ENCODE measurements around the gene NISCH. TPM values are rescaled to one million over a fixed set of nuclear protein-coding genes. Genes with fewer than 3 reads are reported as not detected.

The NISCH gene
- total RNA-seq, 1 donor from 2014 or later, result 44.3 TPM

DNA sequence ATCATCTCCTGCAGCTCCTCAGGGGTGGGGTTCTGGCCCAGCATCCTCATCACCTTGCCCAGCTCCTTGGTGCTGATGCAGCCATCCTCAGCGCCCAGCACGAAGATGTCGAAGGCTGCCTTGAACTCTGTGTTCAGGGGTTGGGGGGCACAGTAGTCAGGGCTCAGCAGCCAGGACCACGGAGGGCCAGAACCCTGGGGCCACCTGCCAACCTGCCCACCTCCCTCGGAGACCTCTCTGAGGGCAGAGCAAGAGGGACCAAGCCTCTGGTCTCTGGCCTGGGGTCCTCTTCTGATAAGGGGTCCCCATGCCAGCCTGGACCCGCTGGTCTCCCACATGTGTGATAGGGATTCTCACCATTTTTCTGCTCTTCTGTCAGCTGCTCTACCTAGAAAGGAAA, 3.3 kb upstream of the NISCH start:
- Histone ChIP-seq H3K27ac (replicated peaks) (peak overlapping the region; percentile 97), H3K4me1 (peaks cover 52% of the 10 kb centered on the region), H3K9me3 (replicated peaks) (no peaks in the 10 kb centered on the region), H3K36me3 (peaks cover 22% of the 10 kb centered on the region), H3K4me3 (peak overlapping the region; percentile 86), H3K27me3 (ENCODE audit: low read depth) (no peaks in the 10 kb centered on the region)
- no peak for DNase-seq
- TF ChIP-seq CTCF (IDR thresholded peaks at IDR 0.05; ENCODE audit: borderline replicate concordance), result no peak
- intact Hi-C loops (cut with micrococcal nuclease), result no loop called here

- H3K36me3 ChIP-seq, result peaks cover 22% of the 10 kb centered on the region
- H3K4me3 ChIP-seq, result peak overlapping the region; percentile 86
- peak overlapping the region; percentile 97 for H3K27ac ChIP-seq (replicated peaks)
- H3K27me3 ChIP-seq (ENCODE audit: low read depth), result no peaks in the 10 kb centered on the region
- H3K4me1 ChIP-seq, result peaks cover 57% of the 10 kb centered on the region
- TF ChIP-seq CTCF (IDR thresholded peaks at IDR 0.05; ENCODE audit: borderline replicate concordance), result no peak
- intact Hi-C loops (cut with micrococcal nuclease), result no loop called here
- no peaks in the 10 kb centered on the region for H3K9me3 ChIP-seq (replicated peaks)
- peak; percentile 81 for DNase-seq
Measured at GRCh38 chr3:52452570-52453221, 2.7 kb upstream of the NISCH start.

GRCh38 chr3:52453496-52454249, 1.7 kb upstream of the NISCH start, which contains the start of gene TNNC1:
TSS of gene TNNC1 (minus strand) at chr3:52454041. CDS start at chr3:52454015, 26 bp downstream.
- Histone ChIP-seq H3K27me3 (ENCODE audit: low read depth) (no peaks in the 10 kb centered on the region), H3K27ac (replicated peaks) (peak within 1 kb of the TSS; percentile 97), H3K9me3 (replicated peaks) (no peaks in the 10 kb centered on the region), H3K4me3 (peak within 1 kb of the TSS; percentile 86), H3K36me3 (peaks cover 32% of the 10 kb centered on the region), H3K4me1 (peaks cover 58% of the 10 kb centered on the region)
- intact Hi-C loops (cut with micrococcal nuclease), result no loop called here
- TF ChIP-seq CTCF (IDR thresholded peaks at IDR 0.05; ENCODE audit: borderline replicate concordance), result no peak
- peak; percentile 70 for DNase-seq

GRCh38 chr3:52454250-52454937, 1.0 kb upstream of the NISCH start:
- DNase-seq, result peak; percentile 56
- Histone ChIP-seq H3K4me3 (peak overlapping the region; percentile 86), H3K4me1 (peaks cover 56% of the 10 kb centered on the region), H3K36me3 (peaks cover 39% of the 10 kb centered on the region), H3K27ac (replicated peaks) (peak overlapping the region; percentile 97), H3K9me3 (replicated peaks) (no peaks in the 10 kb centered on the region), H3K27me3 (ENCODE audit: low read depth) (no peaks in the 10 kb centered on the region)
- intact Hi-C loops (cut with micrococcal nuclease), result no loop called here
- TF ChIP-seq CTCF (IDR thresholded peaks at IDR 0.05; ENCODE audit: borderline replicate concordance), result no peak

- H3K4me3 ChIP-seq, result peak overlapping the region; percentile 86
- H3K27me3 ChIP-seq (ENCODE audit: low read depth), result no peaks in the 10 kb centered on the region
- peak overlapping the region; percentile 97 for H3K27ac ChIP-seq (replicated peaks)
- DNase-seq, result no peak
- no peaks in the 10 kb centered on the region for H3K9me3 ChIP-seq (replicated peaks)
- peaks cover 51% of the 10 kb centered on the region for H3K4me1 ChIP-seq
- no peak for TF ChIP-seq CTCF (IDR thresholded peaks at IDR 0.05; ENCODE audit: borderline replicate concordance)
- peaks cover 44% of the 10 kb centered on the region for H3K36me3 ChIP-seq
- intact Hi-C loops (cut with micrococcal nuclease), result no loop called here
Measured at GRCh38 chr3:52454938-52455282, 494 bp upstream of the NISCH start.
